Measurements from ENCODE around the gene LRP2BP. TPM values are rescaled to one million over a fixed set of nuclear protein-coding genes. Genes with fewer than 3 reads are reported as not detected.

The LRP2BP gene
- total RNA-seq, 1 experiment from 2014 or later = 0.20 TPM

Other genes with a start within 250 kb of the LRP2BP start
- 18.0 and 20.3 TPM in 2 replicates for gene CFAP97, start 191.9 kb downstream of the LRP2BP start, total RNA-seq (2022)
- 9.3 and 10.2 TPM in 2 replicates for gene SNX25, start 186.3 kb downstream of the LRP2BP start, total RNA-seq (2022)
- 2.4 and 3.6 TPM in 2 replicates for gene ANKRD37, start 917 bp upstream of the LRP2BP start, total RNA-seq (2022)
- gene UFSP2, start 30.0 kb upstream of the LRP2BP start, total RNA-seq (2022) = 17.4 and 26.2 TPM in 2 replicates
- not detected in 2 replicates for gene CCDC110, start 75.8 kb upstream of the LRP2BP start, total RNA-seq (2022)
- gene PDLIM3, start 139.6 kb upstream of the LRP2BP start, total RNA-seq (2022) = 3.6 and 4.8 TPM in 2 replicates